ENCODE data around the gene C9orf50. TPM values are rescaled to one million over a fixed set of nuclear protein-coding genes. Genes with fewer than 3 reads are reported as not detected.
A peak's percentile ranks its signal among the peaks of the same experiment; 100 is the strongest.

The C9orf50 gene
- total RNA-seq, 4 donors from 2014 or later = not detected

GRCh38 chr9:129615407-129616285, 5.3 kb downstream of the C9orf50 start:
- Histone ChIP-seq H3K36me3 (no peaks in the 10 kb centered on the region), H3K27me3 (peaks cover 0 to 39% (median 0%) of the 10 kb centered on the region in 4 donors), H3K27ac (no peak overlapping the region), H3K4me3 (no peak overlapping the region), H3K9me3 (no peaks in the 10 kb centered on the region), H3K4me1 (peaks cover 12 to 24% (median 20%) of the 10 kb centered on the region in 3 donors)
- WGBS, 2 donors = 43 to 59% methylated on average over 7 to 15 of the region's 31 CpGs
- DNase-seq = no peak
- TF ChIP-seq CTCF (IDR thresholded peaks at IDR 0.05) (no peak), POLR2A (IDR thresholded peaks at IDR 0.05) (no peak)
- intact Hi-C loops (cut with DNase I) = no loop called here

GRCh38 chr9:129614932-129615331, 6.0 kb downstream of the C9orf50 start:
- Histone ChIP-seq H3K27ac (no peak overlapping the region), H3K4me3 (no peak overlapping the region), H3K36me3 (no peaks in the 10 kb centered on the region), H3K9me3 (no peaks in the 10 kb centered on the region), H3K4me1 (peaks cover 9 to 24% (median 14%) of the 10 kb centered on the region in 3 donors), H3K27me3 (peaks cover 0 to 31% (median 0%) of the 10 kb centered on the region in 4 donors)
- intact Hi-C loops (cut with DNase I) = loop anchor here (5.0 kb wide), 2 partner anchors 123 to 478 kb away; no protein-coding TSS in a partner anchor
- WGBS, 2 donors = 58 to 86% methylated on average over 4 to 6 of the region's 10 CpGs
- no peak for DNase-seq
- TF ChIP-seq POLR2A (IDR thresholded peaks at IDR 0.05) (no peak), CTCF (IDR thresholded peaks at IDR 0.05) (no peak)

- TF ChIP-seq POLR2A (IDR thresholded peaks at IDR 0.05) (no peak), CTCF (IDR thresholded peaks at IDR 0.05) (no peak)
- H3K9me3 ChIP-seq = no peaks in the 10 kb centered on the region
- DNase-seq = no peak
- H3K4me1 ChIP-seq = peaks cover 19 to 32% (median 22%) of the 10 kb centered on the region in 3 donors
- H3K27ac ChIP-seq = peak overlapping the region in 1 of 4 donors; percentile 60
- peaks cover 0 to 23% (median 0%) of the 10 kb centered on the region in 4 donors for H3K27me3 ChIP-seq
- no peak overlapping the region for H3K4me3 ChIP-seq
- intact Hi-C loops (cut with DNase I) = loop anchor here (5.0 kb wide), 2 partner anchors 121 to 476 kb away; no protein-coding TSS in a partner anchor
- H3K36me3 ChIP-seq = no peaks in the 10 kb centered on the region
- WGBS, 2 donors = 48 to 65% methylated on average over 6 to 11 of the region's 19 CpGs
These were observed 7.3 kb downstream of the C9orf50 start for GRCh38 chr9:129613520-129614175.

- Histone ChIP-seq H3K9me3 (no peaks in the 10 kb centered on the region), H3K36me3 (no peaks in the 10 kb centered on the region), H3K4me3 (no peak overlapping the region), H3K27me3 (peaks cover 0 to 23% (median 0%) of the 10 kb centered on the region in 4 donors), H3K4me1 (peaks cover 23 to 38% (median 28%) of the 10 kb centered on the region in 3 donors), H3K27ac (peak overlapping the region in 1 of 4 donors; percentile 60)
- intact Hi-C loops (cut with DNase I) = loop anchor here (5.0 kb wide), 2 partner anchors 121 to 476 kb away; no protein-coding TSS in a partner anchor
- WGBS, 2 donors = 51 to 61% methylated on average over 3 to 7 of the region's 15 CpGs
- TF ChIP-seq POLR2A (IDR thresholded peaks at IDR 0.05) (no peak), CTCF (IDR thresholded peaks at IDR 0.05) (no peak)
- no peak for DNase-seq
These were observed 7.9 kb downstream of the C9orf50 start for GRCh38 chr9:129612815-129613519.
